HG02852 (cell line): ENCODE data around the gene AKAP13.
A peak's percentile ranks its signal among the peaks of the same experiment; 100 is the strongest.
"Not testable (repeated sequence)": the region's sequence is repeated elsewhere in the genome, so short reads cannot be mapped to it uniquely, and the experiment has no call there.

Experiments used
- ATAC-seq: cut with Tn5 transposase; IDR thresholded peaks from one replicate; pipeline ENCODE4 v1.9.1; 2021; ENCODE audit warnings: mild to moderate bottlenecking, moderate library complexity; ENCODE audit not compliant: unreplicated experiment

The AKAP13 gene

GRCh38 chr15:85430406-85431204, 50.2 kb downstream of the AKAP13 start:
- ATAC-seq, result peak; percentile 99

- ATAC-seq, result no peak
Observed at GRCh38 chr15:85439996-85440395, 59.6 kb downstream of the AKAP13 start.

GRCh38 chr15:85440451-85440850, 60.0 kb downstream of the AKAP13 start:
- ATAC-seq, result peak; percentile 63

GRCh38 chr15:85441854-85442253, 61.5 kb downstream of the AKAP13 start:
- not testable (repeated sequence) for ATAC-seq

GRCh38 chr15:85443046-85443445, 62.6 kb downstream of the AKAP13 start:
- ATAC-seq, result peak; percentile 43

GRCh38 chr15:85443593-85444087, 63.2 kb downstream of the AKAP13 start:
- ATAC-seq, result peak; percentile 69

GRCh38 chr15:85444122-85444745, 63.8 kb downstream of the AKAP13 start:
- ATAC-seq, result no peak

GRCh38 chr15:85445361-85445760, 65.0 kb downstream of the AKAP13 start:
- ATAC-seq, result no peak

- ATAC-seq, result no peak
Observed at GRCh38 chr15:85451099-85451700, 70.8 kb downstream of the AKAP13 start.

GRCh38 chr15:85452436-85452835, 72.0 kb downstream of the AKAP13 start:
- ATAC-seq, result peak; percentile 35

GRCh38 chr15:85453144-85453872, 72.9 kb downstream of the AKAP13 start:
- no peak for ATAC-seq

- ATAC-seq, result no peak
Observed at GRCh38 chr15:85454403-85454802, 74.0 kb downstream of the AKAP13 start.

GRCh38 chr15:85455891-85456290, 75.5 kb downstream of the AKAP13 start:
- ATAC-seq, result no peak

- ATAC-seq, result peak; percentile 42
Observed at GRCh38 chr15:85456798-85457197, 76.4 kb downstream of the AKAP13 start.

- ATAC-seq, result peak; percentile 82
Observed at GRCh38 chr15:85457392-85457968, 77.1 kb downstream of the AKAP13 start.

GRCh38 chr15:85458764-85459163, 78.4 kb downstream of the AKAP13 start:
- no peak for ATAC-seq

- ATAC-seq, result no peak
Observed at GRCh38 chr15:85462029-85462428, 81.6 kb downstream of the AKAP13 start.

- ATAC-seq, result no peak
Observed at GRCh38 chr15:85463276-85463892, 83.0 kb downstream of the AKAP13 start.

GRCh38 chr15:85463976-85464375, 83.6 kb downstream of the AKAP13 start:
- ATAC-seq, result no peak

- ATAC-seq, result no peak
Observed at GRCh38 chr15:85464471-85464870, 84.1 kb downstream of the AKAP13 start.
